ENCODE results near the gene GP5.

- TF ChIP-seq POLR2AphosphoS5 (IDR thresholded peaks at IDR 0.05; ENCODE audit: borderline replicate concordance, low read depth, low read length), result no peak
- no peak for TF ChIP-seq EZH2 (IDR thresholded peaks at IDR 0.05)
Observed at GRCh38 chr3:194351080-194351672, 47.9 kb downstream of the GP5 start, which contains the start of gene CPN2.

Measured in SK-N-MC (cell line).